ENCODE results near the gene FNDC3B. TPM values are rescaled to one million over a fixed set of nuclear protein-coding genes. Genes with fewer than 3 reads are reported as not detected.
"Not testable (repeated sequence)": the region's sequence is repeated elsewhere in the genome, so short reads cannot be mapped to it uniquely, and the experiment has no call there.

FNDC3B gene
- total RNA-seq (2022) (149 TPM in 2 replicates), Bru-seq, nascent RNA (percentile 98 among the genes with signal in this experiment), BruChase-seq, experiment 1, labeled RNA remaining after a 6-hour chase (percentile 87 among the genes with signal in this experiment), BruChase-seq, experiment 2, labeled RNA remaining after a 2-hour chase (percentile 94 among the genes with signal in this experiment)
- long read RNA-seq, full-length matches to known transcripts, result 105 of 213 reads
- long read RNA-seq, partial matches to known transcripts, result 38 of 213 reads
- long read RNA-seq, other reads (novel, unspliced or antisense), result 70 of 213 reads

GRCh38 chr3:172039436-172040077 lies at the start of gene FNDC3B:
TSS of gene FNDC3B (plus strand) at chr3:172039578. CDS start at chr3:172112480, 72,902 bp downstream.
- TSS peak; percentile 70 for BruUV-seq (replicated peaks)
- peaks cover 24% of the 10 kb centered on the region for H3K36me3 Mint-ChIP-seq (ENCODE audit: insufficient read depth, unreplicated experiment)
- peaks cover 24% of the 10 kb centered on the region for H3K4me1 Mint-ChIP-seq (ENCODE audit: insufficient read depth, unreplicated experiment)
- H3K27me3 Mint-ChIP-seq (ENCODE audit: insufficient read depth, unreplicated experiment), result no peaks in the 10 kb centered on the region
- POLR2A ChIA-PET, result interaction anchor here (0.6 to 4.5 kb wide), 32 partner anchors 10 to 588 kb away, joined by 3 to 36 read pairs (median 4); partner anchors contain the start of gene PLD1
- H3K9me3 Mint-ChIP-seq (ENCODE audit: unreplicated experiment), result no peaks in the 10 kb centered on the region
- intact Hi-C loops (cut with micrococcal nuclease), result loop anchor here (1.0 to 10.0 kb wide), 8 partner anchors 63 to 392 kb away; no protein-coding TSS in a partner anchor
- DNase-seq (ENCODE audit: unreplicated experiment), result peak; percentile 94
- peak within 1 kb of the TSS; percentile 95 for H3K4me3 Mint-ChIP-seq (ENCODE audit: unreplicated experiment)
- TF ChIP-seq CTCF (IDR thresholded peaks at IDR 0.05; ENCODE audit: unreplicated experiment), result no peak
- CTCF ChIA-PET, result interaction anchor here (0.7 to 0.8 kb wide), 2 partner anchors 101 to 102 kb away, joined by 3 read pairs; no protein-coding TSS in a partner anchor
- H3K27ac Mint-ChIP-seq (ENCODE audit: low read depth, unreplicated experiment), result peak within 1 kb of the TSS; percentile 84

GRCh38 chr3:171990239-171990638 lies 49.1 kb upstream of the FNDC3B start:
- POLR2A ChIA-PET; H3K9me3 Mint-ChIP-seq (ENCODE audit: unreplicated experiment); H3K36me3 Mint-ChIP-seq (ENCODE audit: insufficient read depth, unreplicated experiment); BruUV-seq (replicated peaks); H3K27me3 Mint-ChIP-seq (ENCODE audit: insufficient read depth, unreplicated experiment); CTCF ChIA-PET; H3K27ac Mint-ChIP-seq (ENCODE audit: low read depth, unreplicated experiment); DNase-seq (ENCODE audit: unreplicated experiment); intact Hi-C loops (cut with micrococcal nuclease); H3K4me3 Mint-ChIP-seq (ENCODE audit: unreplicated experiment); H3K4me1 Mint-ChIP-seq (ENCODE audit: insufficient read depth, unreplicated experiment): not testable (repeated sequence)

- H3K4me1 Mint-ChIP-seq (ENCODE audit: insufficient read depth, unreplicated experiment), result peaks cover 10% of the 10 kb centered on the region
- no peaks in the 10 kb centered on the region for H3K27me3 Mint-ChIP-seq (ENCODE audit: insufficient read depth, unreplicated experiment)
- ChIA-PET CTCF (interaction anchor here (1.2 kb wide), 1 partner anchor 161 kb away, joined by 4 read pairs; no protein-coding TSS in a partner anchor), POLR2A (interaction anchor here (0.6 kb wide), 1 partner anchor 51 kb away, joined by 4 read pairs; no protein-coding TSS in a partner anchor)
- intact Hi-C loops (cut with micrococcal nuclease), result no loop called here
- H3K36me3 Mint-ChIP-seq (ENCODE audit: insufficient read depth, unreplicated experiment), result peaks cover 7% of the 10 kb centered on the region
- DNase-seq (ENCODE audit: unreplicated experiment), result no peak
- TF ChIP-seq CTCF (IDR thresholded peaks at IDR 0.05; ENCODE audit: unreplicated experiment), result no peak
- BruUV-seq (replicated peaks), result no TSS peak
- no peak overlapping the region for H3K4me3 Mint-ChIP-seq (ENCODE audit: unreplicated experiment)
- no peak overlapping the region for H3K27ac Mint-ChIP-seq (ENCODE audit: low read depth, unreplicated experiment)
- H3K9me3 Mint-ChIP-seq (ENCODE audit: unreplicated experiment), result no peaks in the 10 kb centered on the region
Observed at GRCh38 chr3:171991166-171991565, 48.2 kb upstream of the FNDC3B start.

GRCh38 chr3:171994646-171995428 lies 44.5 kb upstream of the FNDC3B start:
- intact Hi-C loops (cut with micrococcal nuclease), result no loop called here
- H3K27me3 Mint-ChIP-seq (ENCODE audit: insufficient read depth, unreplicated experiment), result no peaks in the 10 kb centered on the region
- no peak overlapping the region for H3K4me3 Mint-ChIP-seq (ENCODE audit: unreplicated experiment)
- peaks cover 10% of the 10 kb centered on the region for H3K4me1 Mint-ChIP-seq (ENCODE audit: insufficient read depth, unreplicated experiment)
- H3K27ac Mint-ChIP-seq (ENCODE audit: low read depth, unreplicated experiment), result peak overlapping the region; percentile 8
- ChIA-PET POLR2A (interaction anchor here (0.5 to 0.7 kb wide), 2 partner anchors 185 to 1734 kb away, joined by 3 to 4 read pairs; partner anchors contain the start of gene PLD1), CTCF (interaction anchor here (0.5 to 0.7 kb wide), 2 partner anchors 303 to 1180 kb away, joined by 3 read pairs; no protein-coding TSS in a partner anchor)
- peak; percentile 45 for DNase-seq (ENCODE audit: unreplicated experiment)
- BruUV-seq (replicated peaks), result no TSS peak
- no peak for TF ChIP-seq CTCF (IDR thresholded peaks at IDR 0.05; ENCODE audit: unreplicated experiment)
- peaks cover 14% of the 10 kb centered on the region for H3K9me3 Mint-ChIP-seq (ENCODE audit: unreplicated experiment)
- peaks cover 7% of the 10 kb centered on the region for H3K36me3 Mint-ChIP-seq (ENCODE audit: insufficient read depth, unreplicated experiment)
